Endothelial cell (in vitro differentiated cells): ENCODE data around the gene GDF7. TPM values are rescaled to one million over a fixed set of nuclear protein-coding genes. Genes with fewer than 3 reads are reported as not detected.

Experiments used
- DNase-seq: peaks from one replicate; pipeline ENCODE4 v3.0.0; 2021; ENCODE audit warnings: low spot score
- H3K27ac Mint-ChIP-seq: one replicate; pipeline ENCODE4 v1.8.0; 2021; ENCODE audit warnings: mixed read lengths, inconsistent platforms; ENCODE audit not compliant: unreplicated experiment
- H3K27me3 Mint-ChIP-seq: one replicate; pipeline ENCODE4 v1.8.0; 2021; ENCODE audit warnings: mild to moderate bottlenecking, moderate library complexity, mixed read lengths, inconsistent platforms; ENCODE audit not compliant: unreplicated experiment
- H3K36me3 Mint-ChIP-seq: one replicate; pipeline ENCODE4 v1.8.0; 2021; ENCODE audit warnings: mild to moderate bottlenecking, low read depth, mixed read lengths, inconsistent platforms; ENCODE audit not compliant: unreplicated experiment
- H3K4me1 Mint-ChIP-seq: one replicate; pipeline ENCODE4 v1.8.0; 2021; ENCODE audit warnings: mild to moderate bottlenecking, mixed read lengths, inconsistent platforms; ENCODE audit not compliant: unreplicated experiment
- H3K4me3 Mint-ChIP-seq: one replicate; pipeline ENCODE4 v1.8.0; 2021; ENCODE audit warnings: mild to moderate bottlenecking, mixed read lengths, inconsistent platforms; ENCODE audit not compliant: unreplicated experiment
- H3K9me3 Mint-ChIP-seq: one replicate; pipeline ENCODE4 v1.8.0; 2021; ENCODE audit warnings: mixed read lengths, inconsistent platforms; ENCODE audit not compliant: unreplicated experiment
- total RNA-seq: library from RNA; stranded (reverse); fragmentation: NEBNext Ultra II Directional; extraction: Animal tissue kit (Norgen Biotek cat#: 25700); gene quantifications from one replicate; pipeline ENCODE4 v1.2.1, GENCODE V29; 2021; ENCODE audit not compliant: unreplicated experiment
- TF ChIP-seq, protein P1 (sequence below): fragments of 200-600 bp; sonication (generic); IDR thresholded peaks from one replicate; pipeline ENCODE4 v1.5.0; 2021; ENCODE audit warnings: antibody characterized with exemption; ENCODE audit not compliant: unreplicated experiment

The GDF7 gene
- total RNA-seq, 1 donor from 2014 or later, result 11.2 TPM

DNA sequence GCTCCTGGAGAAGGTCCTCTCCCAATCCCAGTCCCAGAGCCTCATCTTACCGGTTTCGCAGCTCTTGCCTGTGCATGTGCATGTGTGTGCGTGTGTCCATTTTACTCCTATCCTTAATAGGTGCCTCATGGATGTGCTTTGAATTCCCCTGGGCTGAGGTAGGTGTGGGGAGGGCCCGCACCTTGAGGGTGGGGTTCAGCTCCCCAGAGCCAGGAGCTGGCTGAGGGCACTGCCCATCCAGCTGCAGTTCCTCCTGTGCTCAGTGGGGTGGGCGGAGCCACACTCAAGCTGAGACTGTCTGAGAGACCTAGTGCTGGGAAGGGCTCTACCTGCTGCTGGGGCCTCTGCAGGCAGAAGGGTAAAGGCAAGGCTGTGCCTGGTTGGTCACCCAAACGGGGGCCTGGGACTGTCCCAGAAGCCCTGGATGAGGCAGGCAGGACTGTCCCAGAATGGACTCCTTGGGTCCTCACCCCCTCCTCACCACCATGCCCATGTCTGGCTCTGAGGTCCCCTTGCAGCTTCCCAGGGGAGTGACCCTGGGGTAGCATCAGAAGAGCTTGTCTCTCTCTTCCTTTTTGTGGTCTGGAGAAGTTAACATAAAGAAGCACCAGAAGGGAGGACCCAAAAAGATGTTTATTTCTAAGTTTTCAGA is 8.9 kb downstream of the GDF7 start:
- Mint-ChIP-seq H3K9me3 (no peaks in the 10 kb centered on the region), H3K36me3 (no peaks in the 10 kb centered on the region), H3K4me3 (no peak overlapping the region), H3K4me1 (peaks cover 75% of the 10 kb centered on the region), H3K27ac (no peak overlapping the region), H3K27me3 (peaks cover 5% of the 10 kb centered on the region)
- DNase-seq, result no peak
- TF ChIP-seq, protein P1, sequence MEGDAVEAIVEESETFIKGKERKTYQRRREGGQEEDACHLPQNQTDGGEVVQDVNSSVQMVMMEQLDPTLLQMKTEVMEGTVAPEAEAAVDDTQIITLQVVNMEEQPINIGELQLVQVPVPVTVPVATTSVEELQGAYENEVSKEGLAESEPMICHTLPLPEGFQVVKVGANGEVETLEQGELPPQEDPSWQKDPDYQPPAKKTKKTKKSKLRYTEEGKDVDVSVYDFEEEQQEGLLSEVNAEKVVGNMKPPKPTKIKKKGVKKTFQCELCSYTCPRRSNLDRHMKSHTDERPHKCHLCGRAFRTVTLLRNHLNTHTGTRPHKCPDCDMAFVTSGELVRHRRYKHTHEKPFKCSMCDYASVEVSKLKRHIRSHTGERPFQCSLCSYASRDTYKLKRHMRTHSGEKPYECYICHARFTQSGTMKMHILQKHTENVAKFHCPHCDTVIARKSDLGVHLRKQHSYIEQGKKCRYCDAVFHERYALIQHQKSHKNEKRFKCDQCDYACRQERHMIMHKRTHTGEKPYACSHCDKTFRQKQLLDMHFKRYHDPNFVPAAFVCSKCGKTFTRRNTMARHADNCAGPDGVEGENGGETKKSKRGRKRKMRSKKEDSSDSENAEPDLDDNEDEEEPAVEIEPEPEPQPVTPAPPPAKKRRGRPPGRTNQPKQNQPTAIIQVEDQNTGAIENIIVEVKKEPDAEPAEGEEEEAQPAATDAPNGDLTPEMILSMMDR, result no peak

DNA sequence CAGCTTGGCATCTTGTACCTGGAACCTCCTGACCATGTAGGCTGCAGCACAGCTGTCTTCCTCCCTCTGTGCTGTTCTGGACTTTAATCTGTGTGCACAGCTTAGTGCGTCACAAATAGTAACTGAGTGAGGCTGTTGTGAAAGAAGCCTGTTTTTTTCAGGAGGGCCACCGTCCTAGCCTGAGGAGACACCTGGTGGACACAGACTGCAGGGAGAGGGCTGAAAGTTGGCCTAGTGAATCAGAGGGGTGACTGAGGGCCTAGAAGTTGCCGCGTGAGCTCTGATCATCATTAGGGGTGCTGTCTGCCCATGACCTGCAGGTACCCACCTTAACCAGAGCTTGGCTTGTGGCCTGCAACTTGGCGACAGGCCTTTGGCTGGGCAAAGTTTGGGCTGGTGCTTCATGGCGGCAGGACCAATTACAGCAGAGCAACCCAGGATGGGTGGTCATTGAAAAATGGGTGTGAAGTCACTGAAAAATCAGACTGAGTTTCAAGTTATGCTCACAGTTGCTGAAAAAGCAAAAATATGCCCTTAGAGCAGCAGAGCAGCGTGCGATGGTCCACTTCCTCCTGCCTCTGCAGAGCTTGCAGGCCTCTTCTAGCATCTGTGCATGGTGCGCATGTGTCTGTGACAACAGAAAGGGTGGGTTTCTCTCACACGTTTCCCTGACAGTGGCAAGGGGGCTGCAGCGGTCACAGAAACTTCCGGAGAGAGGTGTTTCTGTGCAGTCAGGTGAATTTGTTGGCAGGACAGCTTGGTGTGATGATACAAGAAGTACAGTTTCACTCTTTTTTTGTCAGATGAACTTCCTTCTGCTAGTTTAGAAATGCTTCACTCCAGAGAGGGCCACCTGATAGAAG is 9.6 kb downstream of the GDF7 start:
- Mint-ChIP-seq H3K27ac (no peak overlapping the region), H3K36me3 (no peaks in the 10 kb centered on the region), H3K4me3 (peak overlapping the region; percentile 21), H3K4me1 (peaks cover 69% of the 10 kb centered on the region), H3K27me3 (peaks cover 6% of the 10 kb centered on the region), H3K9me3 (no peaks in the 10 kb centered on the region)
- TF ChIP-seq, protein P1, result peak; percentile 16
- no peak for DNase-seq

DNA sequence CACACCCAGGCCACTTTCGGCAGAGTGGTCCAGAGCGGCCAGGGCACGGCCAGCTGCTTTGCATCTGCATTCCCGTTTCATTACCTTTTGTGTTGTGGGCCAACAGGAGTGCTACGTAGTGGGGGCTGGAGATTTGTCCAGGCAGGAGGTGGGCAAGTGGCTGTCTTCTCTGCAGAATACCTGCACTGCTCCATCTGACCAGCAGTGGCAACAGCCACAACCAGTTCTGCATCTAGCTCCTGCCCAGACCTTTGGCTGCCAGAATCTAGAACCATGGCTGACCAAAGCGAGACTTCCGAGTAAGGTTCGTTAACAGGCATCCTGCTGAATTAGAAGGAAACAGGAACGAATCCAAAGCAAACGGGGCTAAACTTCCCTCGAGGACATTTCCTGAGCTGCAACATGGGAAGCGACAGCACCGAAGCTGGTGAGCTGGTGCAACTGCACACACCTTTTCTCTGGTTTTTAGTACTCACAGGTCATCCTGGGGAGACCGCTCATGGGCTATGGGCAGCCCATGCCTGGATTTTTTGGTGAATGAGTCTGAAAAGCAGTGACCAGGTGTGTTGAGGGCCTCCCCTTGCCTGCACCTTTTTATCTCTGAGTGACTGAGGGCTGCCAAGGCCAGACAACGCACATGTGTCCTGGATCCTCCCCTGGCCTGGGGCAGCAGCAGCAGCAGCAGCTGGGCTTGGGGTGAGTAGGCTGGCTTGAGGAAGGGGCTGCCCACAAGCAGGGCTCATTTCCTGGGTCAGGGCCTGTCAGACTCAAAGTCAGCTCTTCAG is 10.5 kb downstream of the GDF7 start:
- TF ChIP-seq, protein P1, result peak; percentile 51
- Mint-ChIP-seq H3K36me3 (peaks cover 5% of the 10 kb centered on the region), H3K9me3 (no peaks in the 10 kb centered on the region), H3K4me1 (peaks cover 60% of the 10 kb centered on the region), H3K27ac (no peak overlapping the region), H3K27me3 (peaks cover 6% of the 10 kb centered on the region), H3K4me3 (peak overlapping the region; percentile 67)
- DNase-seq, result peak; percentile 41

DNA sequence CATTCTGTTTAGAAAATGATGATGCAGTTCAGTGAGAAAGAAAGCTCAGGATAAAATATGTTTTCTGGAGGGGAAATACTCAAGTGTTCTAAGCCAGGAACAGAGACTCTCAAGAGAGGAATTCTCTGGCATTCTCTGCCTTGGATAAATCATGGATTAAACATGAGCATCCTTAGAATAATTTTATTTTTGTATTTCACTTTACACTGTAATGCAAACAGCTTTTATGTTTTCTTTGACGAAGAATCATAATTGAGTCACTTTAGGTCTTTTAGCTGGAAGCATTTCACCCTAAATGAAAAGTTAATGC is 11.1 kb downstream of the GDF7 start:
- peaks cover 9% of the 10 kb centered on the region for H3K36me3 Mint-ChIP-seq
- no peak for DNase-seq
- peaks cover 7% of the 10 kb centered on the region for H3K27me3 Mint-ChIP-seq
- peaks cover 54% of the 10 kb centered on the region for H3K4me1 Mint-ChIP-seq
- no peaks in the 10 kb centered on the region for H3K9me3 Mint-ChIP-seq
- TF ChIP-seq, protein P1, result no peak
- H3K27ac Mint-ChIP-seq, result no peak overlapping the region
- H3K4me3 Mint-ChIP-seq, result peak overlapping the region; percentile 67
